NK-92 treated with Interleukin-12 subunit alpha and Interleukin-12 subunit beta, amount 100 ng/mL, for 24 hours (cell line): Measurements from ENCODE around the gene NEK7.
"Not testable (repeated sequence)": the region's sequence is repeated elsewhere in the genome, so short reads cannot be mapped to it uniquely, and the experiment has no call there.

Source experiments
- DNase-seq: peaks from one replicate; lab custom pipeline; 2025; lab: John Stamatoyannopoulos, UW

Gene NEK7

GRCh38 chr1:198205016-198205684 is 48.4 kb downstream of the NEK7 start:
- no peak for DNase-seq

- DNase-seq: no peak
These were observed 49.5 kb downstream of the NEK7 start for GRCh38 chr1:198206292-198206691.

GRCh38 chr1:198211696-198212095 is 54.9 kb downstream of the NEK7 start:
- no peak for DNase-seq

- no peak for DNase-seq
These were observed 55.3 kb downstream of the NEK7 start for GRCh38 chr1:198212126-198212525.

GRCh38 chr1:198212675-198213074 is 55.9 kb downstream of the NEK7 start:
- DNase-seq: no peak

GRCh38 chr1:198214924-198215323 is 58.1 kb downstream of the NEK7 start:
- no peak for DNase-seq

GRCh38 chr1:198220428-198220827 is 63.6 kb downstream of the NEK7 start:
- no peak for DNase-seq

- not testable (repeated sequence) for DNase-seq
These were observed 70.2 kb downstream of the NEK7 start for GRCh38 chr1:198227010-198227409.

- DNase-seq: not testable (repeated sequence)
These were observed 70.7 kb downstream of the NEK7 start for GRCh38 chr1:198227454-198227853.

GRCh38 chr1:198228925-198229324 is 72.1 kb downstream of the NEK7 start:
- DNase-seq: no peak

- DNase-seq: no peak
These were observed 75.0 kb downstream of the NEK7 start for GRCh38 chr1:198231779-198232178.

- no peak for DNase-seq
These were observed 75.6 kb downstream of the NEK7 start for GRCh38 chr1:198232378-198232777.

- no peak for DNase-seq
These were observed 76.3 kb downstream of the NEK7 start for GRCh38 chr1:198232940-198233675.

- no peak for DNase-seq
These were observed 77.9 kb downstream of the NEK7 start for GRCh38 chr1:198234520-198235251.

- DNase-seq: no peak
These were observed 81.3 kb downstream of the NEK7 start for GRCh38 chr1:198238121-198238520.

- DNase-seq: no peak
These were observed 84.8 kb downstream of the NEK7 start for GRCh38 chr1:198241553-198241952.

GRCh38 chr1:198244772-198245171 is 88.0 kb downstream of the NEK7 start:
- DNase-seq: no peak

- DNase-seq: no peak
These were observed 88.6 kb downstream of the NEK7 start for GRCh38 chr1:198245379-198245778.

- no peak for DNase-seq
These were observed 89.5 kb downstream of the NEK7 start for GRCh38 chr1:198246337-198246736.

GRCh38 chr1:198253259-198253658 is 96.5 kb downstream of the NEK7 start:
- DNase-seq: no peak

- DNase-seq: no peak
These were observed 96.9 kb downstream of the NEK7 start for GRCh38 chr1:198253668-198254067.

- DNase-seq: no peak
These were observed 97.7 kb downstream of the NEK7 start for GRCh38 chr1:198254521-198254920.

- DNase-seq: no peak
These were observed 98.2 kb downstream of the NEK7 start for GRCh38 chr1:198254948-198255347.
